MCF 10A (cell line): ENCODE results near the gene ZNF804B. TPM values are rescaled to one million over a fixed set of nuclear protein-coding genes. Genes with fewer than 3 reads are reported as not detected.

Source experiments
- Bru-seq: library from RNA; stranded (reverse); fragments of 400-500 nt; gene quantifications from one replicate; lab custom pipeline; 2021; lab: Mats Ljungman, UMichigan
- BruChase-seq, 2 experiments: library from RNA; stranded (reverse); fragments of 400-500 nt; gene quantifications; one replicate each; lab custom pipeline; 2021; lab: Mats Ljungman, UMichigan
- BruUV-seq: library from RNA; stranded (reverse); fragments of 400-500 nt; replicated peaks from 2 replicates; lab custom pipeline; 2021; lab: Mats Ljungman, UMichigan
- CTCF ChIA-PET: fragments of 300-600 bp; sonication (Branson Sonifier 250); formaldehyde crosslinking; extraction: SDS; loops from one replicate; lab custom pipeline; 2021; ENCODE audit warnings: antibody characterized with exemption, inconsistent platforms; lab: Yijun Ruan, JAX
- POLR2A ChIA-PET: fragments of 300-600, 350-650 bp; sonication (Branson Sonifier 250); formaldehyde crosslinking; extraction: SDS; loops from one replicate; lab custom pipeline; 2020; ENCODE audit warnings: antibody characterized with exemption, inconsistent platforms; lab: Yijun Ruan, JAX
- DNase-seq: peaks from one replicate; pipeline ENCODE4 v3.0.0-alpha.2; 2018; ENCODE audit not compliant: unreplicated experiment
- H3K27ac Mint-ChIP-seq: one replicate; pipeline ENCODE4 v1.8.0; 2022; ENCODE audit warnings: mild to moderate bottlenecking, low read depth, mixed read lengths; ENCODE audit not compliant: unreplicated experiment
- H3K27me3 Mint-ChIP-seq: one replicate; pipeline ENCODE4 v1.8.0; 2022; ENCODE audit warnings: mixed read lengths; ENCODE audit not compliant: insufficient read depth, unreplicated experiment
- H3K36me3 Mint-ChIP-seq: one replicate; pipeline ENCODE4 v1.8.0; 2022; ENCODE audit warnings: mild to moderate bottlenecking, moderate library complexity, mixed read lengths; ENCODE audit not compliant: insufficient read depth, unreplicated experiment
- H3K4me1 Mint-ChIP-seq: one replicate; pipeline ENCODE4 v1.8.0; 2022; ENCODE audit warnings: mixed read lengths; ENCODE audit not compliant: insufficient read depth, unreplicated experiment
- H3K4me3 Mint-ChIP-seq: one replicate; pipeline ENCODE4 v1.8.0; 2022; ENCODE audit warnings: mild to moderate bottlenecking, moderate library complexity, mixed read lengths; ENCODE audit not compliant: unreplicated experiment
- H3K9me3 Mint-ChIP-seq: one replicate; pipeline ENCODE4 v1.8.0; 2022; ENCODE audit warnings: mixed read lengths; ENCODE audit not compliant: unreplicated experiment
- CTCF ChIP-seq: fragments of 200-600 bp; IDR thresholded peaks from one replicate; pipeline ENCODE4 v1.8.0; 2022; ENCODE audit warnings: antibody characterized with exemption, mild to moderate bottlenecking; ENCODE audit not compliant: unreplicated experiment
- intact Hi-C: fragments of 100-400 bp; cut with micrococcal nuclease; formaldehyde crosslinking; loops from 2 replicates; pipeline ENCODE4 v1.14.1; 2022
- long read RNA-seq: library from polyadenylated mRNA; stranded (forward); transcript quantifications from one replicate; pipeline ENCODE4 v2.0.0, GENCODE V29; 2022
- total RNA-seq: library from RNA; stranded (reverse); gene quantifications from 2 replicates; pipeline ENCODE4 v1.2.3, GENCODE V29; 2022

Gene ZNF804B
- total RNA-seq (not detected in 2 replicates), Bru-seq, nascent RNA (percentile 1 among the genes with signal in this experiment), BruChase-seq, experiment 1, labeled RNA remaining after a 6-hour chase (percentile 1 among the genes with signal in this experiment), BruChase-seq, experiment 2, labeled RNA remaining after a 2-hour chase (percentile 3 among the genes with signal in this experiment)
- long read RNA-seq, result 0 reads

GRCh38 chr7:88759230-88760135 lies at the start of gene ZNF804B:
ZNF804B (plus strand) TSS chr7:88759700; CDS start chr7:88759977, 277 bp downstream.
- H3K4me3 Mint-ChIP-seq, result no peak within 1 kb of the TSS
- H3K36me3 Mint-ChIP-seq, result no peaks in the 10 kb centered on the region
- no peaks in the 10 kb centered on the region for H3K4me1 Mint-ChIP-seq
- BruUV-seq, result no TSS peak
- no peaks in the 10 kb centered on the region for H3K9me3 Mint-ChIP-seq
- peaks cover 79% of the 10 kb centered on the region for H3K27me3 Mint-ChIP-seq
- DNase-seq, result no peak
- ChIA-PET CTCF (no interaction called here), POLR2A (no interaction called here)
- no peak within 1 kb of the TSS for H3K27ac Mint-ChIP-seq
- TF ChIP-seq CTCF, result no peak
- intact Hi-C loops, result no loop called here

GRCh38 chr7:88735920-88736319 lies 23.6 kb upstream of the ZNF804B start:
- Mint-ChIP-seq H3K4me3 (no peak overlapping the region), H3K4me1 (no peaks in the 10 kb centered on the region), H3K27ac (no peak overlapping the region), H3K9me3 (no peaks in the 10 kb centered on the region), H3K27me3 (peaks cover 47% of the 10 kb centered on the region), H3K36me3 (no peaks in the 10 kb centered on the region)
- intact Hi-C loops, result no loop called here
- POLR2A ChIA-PET, result no interaction called here
- DNase-seq, result no peak
- CTCF ChIA-PET, result interaction anchor here (0.7 kb wide), 1 partner anchor 117 kb away, joined by 3 read pairs; no protein-coding TSS in a partner anchor
- no TSS peak for BruUV-seq
- no peak for TF ChIP-seq CTCF

- BruUV-seq, result no TSS peak
- DNase-seq, result no peak
- H3K4me3 Mint-ChIP-seq, result no peak overlapping the region
- H3K36me3 Mint-ChIP-seq, result no peaks in the 10 kb centered on the region
- no peaks in the 10 kb centered on the region for H3K4me1 Mint-ChIP-seq
- intact Hi-C loops, result no loop called here
- no peak overlapping the region for H3K27ac Mint-ChIP-seq
- no peaks in the 10 kb centered on the region for H3K9me3 Mint-ChIP-seq
- H3K27me3 Mint-ChIP-seq, result peaks cover 54% of the 10 kb centered on the region
- POLR2A ChIA-PET, result no interaction called here
- TF ChIP-seq CTCF, result no peak
- CTCF ChIA-PET, result interaction anchor here (0.6 kb wide), 1 partner anchor 100 kb away, joined by 3 read pairs; no protein-coding TSS in a partner anchor
Observed at GRCh38 chr7:88737632-88738031, 21.9 kb upstream of the ZNF804B start.

GRCh38 chr7:88746126-88746525 lies 13.4 kb upstream of the ZNF804B start:
- POLR2A ChIA-PET, result no interaction called here
- intact Hi-C loops, result no loop called here
- Mint-ChIP-seq H3K27me3 (peaks cover 22% of the 10 kb centered on the region), H3K36me3 (no peaks in the 10 kb centered on the region), H3K27ac (no peak overlapping the region), H3K4me3 (no peak overlapping the region), H3K4me1 (no peaks in the 10 kb centered on the region), H3K9me3 (no peaks in the 10 kb centered on the region)
- CTCF ChIA-PET, result no interaction called here
- no peak for TF ChIP-seq CTCF
- BruUV-seq, result no TSS peak
- DNase-seq, result no peak
